Stimulated activated CD8-positive, alpha-beta memory T cell treated with anti-CD3 and anti-CD28 coated beads, Interleukin-2, amount 100 ng/mL, for 48 hours (primary cell): Measurements from ENCODE around the gene ARID3A.
"Not testable (repeated sequence)": the region's sequence is repeated elsewhere in the genome, so short reads cannot be mapped to it uniquely, and the experiment has no call there.

Experiments used
- DNase-seq, 2 donors: peaks; one replicate each; pipeline ENCODE4 v3.0.0-alpha.2; 2020; ENCODE audit warnings: low read depth in 2 of 2

ARID3A gene

GRCh38 chr19:925526-926322 lies at the start of gene ARID3A:
TSS of gene ARID3A (plus strand) at chr19:926035. CDS start at chr19:929529, 3,494 bp downstream.
- peak in 1 of 2 donors; percentile 71 for DNase-seq

- no peak for DNase-seq
Observed at GRCh38 chr19:876089-876488, 49.7 kb upstream of the ARID3A start.

GRCh38 chr19:876780-877314 lies 49.0 kb upstream of the ARID3A start:
- no peak for DNase-seq

- DNase-seq, result not testable (repeated sequence)
Observed at GRCh38 chr19:877992-878660, 47.7 kb upstream of the ARID3A start.

- DNase-seq, result not testable (repeated sequence)
Observed at GRCh38 chr19:878751-879561, 46.9 kb upstream of the ARID3A start.

- DNase-seq, result no peak
Observed at GRCh38 chr19:879711-880438, 46.0 kb upstream of the ARID3A start.

- DNase-seq, result no peak
Observed at GRCh38 chr19:881385-882071, 44.3 kb upstream of the ARID3A start.

- DNase-seq, result no peak
Observed at GRCh38 chr19:882871-883497, 42.9 kb upstream of the ARID3A start.

GRCh38 chr19:883661-884211 lies 42.1 kb upstream of the ARID3A start:
- DNase-seq, result no peak

GRCh38 chr19:884420-885211 lies 41.2 kb upstream of the ARID3A start:
- DNase-seq, result no peak

- DNase-seq, result no peak
Observed at GRCh38 chr19:885536-886224, 40.2 kb upstream of the ARID3A start.

GRCh38 chr19:887072-887471 lies 38.8 kb upstream of the ARID3A start:
- DNase-seq, result no peak

- no peak for DNase-seq
Observed at GRCh38 chr19:887599-887998, 38.2 kb upstream of the ARID3A start.

GRCh38 chr19:888581-889385 lies 37.1 kb upstream of the ARID3A start:
- DNase-seq, result peak in 1 of 2 donors; percentile 50

- no peak for DNase-seq
Observed at GRCh38 chr19:889662-890295, 36.1 kb upstream of the ARID3A start.

GRCh38 chr19:890831-891230 lies 35.0 kb upstream of the ARID3A start:
- no peak for DNase-seq
